ENCODE measurements around the gene TNFRSF4.
A peak's percentile ranks its signal among the peaks of the same experiment; 100 is the strongest.

TNFRSF4 gene

GRCh38 chr1:1232208-1232795 is 18.3 kb upstream of the TNFRSF4 start, which contains the start of gene B3GALT6:
B3GALT6 (plus strand) TSS chr1:1232237; CDS start chr1:1232279, 42 bp downstream.
- no peak for DNase-seq

GRCh38 chr1:1231400-1232207 is 17.7 kb upstream of the TNFRSF4 start, which contains the start of gene SDF4:
SDF4 (minus strand) TSS chr1:1232001; CDS start chr1:1228772, 3,229 bp downstream.
- DNase-seq: peak; percentile 91

- DNase-seq: peak; percentile 49
These were observed 16.9 kb upstream of the TNFRSF4 start for GRCh38 chr1:1230656-1231399.

- DNase-seq: no peak
These were observed 15.8 kb upstream of the TNFRSF4 start for GRCh38 chr1:1229770-1230169.

GRCh38 chr1:1228596-1229321 is 14.8 kb upstream of the TNFRSF4 start:
- DNase-seq: no peak

- no peak for DNase-seq
These were observed 14.2 kb upstream of the TNFRSF4 start for GRCh38 chr1:1228187-1228586.

GRCh38 chr1:1227386-1227785 is 13.4 kb upstream of the TNFRSF4 start:
- DNase-seq: no peak

GRCh38 chr1:1226566-1227362 is 12.8 kb upstream of the TNFRSF4 start:
- DNase-seq: no peak

- DNase-seq: no peak
These were observed 12.0 kb upstream of the TNFRSF4 start for GRCh38 chr1:1225913-1226312.

- DNase-seq: no peak
These were observed 11.4 kb upstream of the TNFRSF4 start for GRCh38 chr1:1225238-1225845.

GRCh38 chr1:1223891-1224290 is 9.9 kb upstream of the TNFRSF4 start:
- no peak for DNase-seq

- no peak for DNase-seq
These were observed 9.4 kb upstream of the TNFRSF4 start for GRCh38 chr1:1223321-1223720.

GRCh38 chr1:1222575-1223225 is 8.7 kb upstream of the TNFRSF4 start:
- no peak for DNase-seq

- no peak for DNase-seq
These were observed 8.1 kb upstream of the TNFRSF4 start for GRCh38 chr1:1221887-1222574.

GRCh38 chr1:1220197-1220596 is 6.2 kb upstream of the TNFRSF4 start:
- DNase-seq: no peak

- no peak for DNase-seq
These were observed 5.4 kb upstream of the TNFRSF4 start for GRCh38 chr1:1219341-1219740.

GRCh38 chr1:1218524-1219200 is 4.7 kb upstream of the TNFRSF4 start:
- DNase-seq: no peak

- peak; percentile 6 for DNase-seq
These were observed 3.9 kb upstream of the TNFRSF4 start for GRCh38 chr1:1217621-1218523.
